IPS DF 6.9 (cell line): Measurements from ENCODE around the gene LUZP1.
A peak's percentile ranks its signal among the peaks of the same experiment; 100 is the strongest.

Experiments
- DNase-seq: peaks from one replicate; pipeline ENCODE4 v3.0.0-alpha.2; 2013; ENCODE audit warnings: low read depth, low spot score
- H3K27ac ChIP-seq: one replicate; pipeline ENCODE4 v1.5.1; 2013; ENCODE audit warnings: low read length, control low read depth
- H3K27me3 ChIP-seq: 2 replicates; pipeline ENCODE4 v1.6.1; 2013; ENCODE audit warnings: mild to moderate bottlenecking, low read length; ENCODE audit not compliant: control insufficient read depth, insufficient read depth
- H3K36me3 ChIP-seq: 2 replicates; pipeline ENCODE4 v1.6.1; 2013; ENCODE audit warnings: low read length; ENCODE audit not compliant: control insufficient read depth, insufficient read depth
- H3K4me1 ChIP-seq: 2 replicates; pipeline ENCODE4 v1.6.1; 2013; ENCODE audit warnings: low read length; ENCODE audit not compliant: control insufficient read depth, insufficient read depth
- H3K4me3 ChIP-seq: 2 replicates; pipeline ENCODE4 v1.5.1; 2013; ENCODE audit warnings: mild to moderate bottlenecking, low read length
- H3K9me3 ChIP-seq: 2 replicates; pipeline ENCODE4 v1.6.1; 2013; ENCODE audit warnings: low read length, inconsistent platforms; ENCODE audit not compliant: control insufficient read depth, insufficient read depth
- WGBS: extraction: QIAGEN DNeasy Blood & Tissue Kit; methylation state at CpG from one replicate; pipeline ENCODE4 v1.1.7; 2013; ENCODE audit warnings: mixed read lengths, missing lambda C conversion rate; ENCODE audit not compliant: insufficient read length, insufficient coverage; 5-methylcytosine and 5-hydroxymethylcytosine counted together

Gene LUZP1

DNA sequence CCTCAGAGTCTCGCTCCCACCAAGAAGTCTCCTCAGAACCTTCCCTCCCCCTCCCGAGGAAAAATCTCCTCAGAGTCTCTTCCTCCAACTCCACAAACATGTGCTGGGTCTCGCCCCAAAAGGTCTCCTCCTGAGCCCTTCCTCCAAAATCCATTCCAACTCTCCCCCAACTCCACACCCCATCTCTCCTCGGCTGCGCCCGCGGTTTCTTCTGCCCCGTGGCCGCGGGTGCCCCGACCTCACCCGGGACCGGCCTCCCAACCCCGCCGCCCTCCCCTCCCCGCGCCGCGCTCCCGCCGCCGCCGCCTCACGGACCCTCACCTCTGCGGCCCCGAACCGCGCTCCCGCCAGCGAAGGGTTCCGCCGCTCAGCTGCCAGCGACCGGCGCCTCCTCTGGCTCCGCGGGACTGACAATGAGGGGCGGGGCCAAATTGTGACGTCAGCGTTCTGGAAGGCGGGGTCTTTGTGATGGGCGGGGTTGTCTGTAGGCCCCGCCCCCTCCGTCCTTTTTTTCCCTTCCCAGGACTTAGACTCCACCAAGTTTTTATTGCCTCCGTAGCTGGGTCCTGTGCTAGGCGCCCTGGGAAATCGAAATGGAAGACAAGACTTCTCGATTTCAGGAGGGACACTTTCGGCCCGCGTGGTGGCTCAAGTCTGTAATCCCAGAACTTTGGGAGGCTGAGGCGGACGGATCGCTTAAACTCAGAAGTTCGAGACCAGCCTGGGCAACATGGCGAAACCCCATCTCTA is at the start of gene LUZP1:
LUZP1 (minus strand) TSS at position 412 of the 750 bp plus-strand sequence.
- DNase-seq: no peak
- Histone ChIP-seq H3K27ac (no peak within 1 kb of the TSS), H3K27me3 (no peaks in the 10 kb centered on the region)

GRCh38 chr1:23217421-23218115 is 48.9 kb upstream of the LUZP1 start, which contains the start of gene HTR1D:
Gene HTR1D (minus strand): TSS chr1:23217502. CDS start chr1:23194219, 23,283 bp downstream.
- Histone ChIP-seq H3K27me3 (no peaks in the 10 kb centered on the region), H3K36me3 (no peaks in the 10 kb centered on the region), H3K27ac (no peak within 1 kb of the TSS), H3K4me1 (peaks cover 4% of the 10 kb centered on the region; the same call in 1 of the 2 replicates), H3K9me3 (no peaks in the 10 kb centered on the region), H3K4me3 (peak within 1 kb of the TSS; percentile 84)
- DNase-seq: no peak
- WGBS: no CpG with 5 or more reads among the region's 45 CpGs

More for the DNA sequence above, at the start of gene LUZP1:
- no peaks in the 10 kb centered on the region for H3K36me3 ChIP-seq
- peak within 1 kb of the TSS; percentile 90 for H3K4me3 ChIP-seq
- WGBS: no CpG with 5 or more reads among the region's 56 CpGs
- H3K9me3 ChIP-seq: no peaks in the 10 kb centered on the region
- no peaks in the 10 kb centered on the region for H3K4me1 ChIP-seq

- Histone ChIP-seq H3K9me3 (no peaks in the 10 kb centered on the region), H3K4me3 (peak overlapping the region; percentile 84), H3K4me1 (peaks cover 4% of the 10 kb centered on the region; the same call in 1 of the 2 replicates), H3K27ac (no peak overlapping the region), H3K36me3 (no peaks in the 10 kb centered on the region), H3K27me3 (no peaks in the 10 kb centered on the region)
- WGBS: no CpG with 5 or more reads among the region's 78 CpGs
- DNase-seq: no peak
These were observed 48.2 kb upstream of the LUZP1 start for GRCh38 chr1:23216771-23217420.

GRCh38 chr1:23215751-23216449 is 47.2 kb upstream of the LUZP1 start:
- no peaks in the 10 kb centered on the region for H3K27me3 ChIP-seq
- no peak overlapping the region for H3K4me3 ChIP-seq

GRCh38 chr1:23215291-23215690 is 46.6 kb upstream of the LUZP1 start:
- H3K4me3 ChIP-seq: no peak overlapping the region
- no CpG with 5 or more reads among the region's 3 CpGs for WGBS
- DNase-seq: no peak

More at GRCh38 chr1:23215751-23216449, 47.2 kb upstream of the LUZP1 start:
- no CpG with 5 or more reads among the region's 3 CpGs for WGBS
- no peak for DNase-seq
- H3K4me1 ChIP-seq: peaks cover 4% of the 10 kb centered on the region; the same call in 1 of the 2 replicates
- no peaks in the 10 kb centered on the region for H3K36me3 ChIP-seq
- no peaks in the 10 kb centered on the region for H3K9me3 ChIP-seq
- no peak overlapping the region for H3K27ac ChIP-seq

DNA sequence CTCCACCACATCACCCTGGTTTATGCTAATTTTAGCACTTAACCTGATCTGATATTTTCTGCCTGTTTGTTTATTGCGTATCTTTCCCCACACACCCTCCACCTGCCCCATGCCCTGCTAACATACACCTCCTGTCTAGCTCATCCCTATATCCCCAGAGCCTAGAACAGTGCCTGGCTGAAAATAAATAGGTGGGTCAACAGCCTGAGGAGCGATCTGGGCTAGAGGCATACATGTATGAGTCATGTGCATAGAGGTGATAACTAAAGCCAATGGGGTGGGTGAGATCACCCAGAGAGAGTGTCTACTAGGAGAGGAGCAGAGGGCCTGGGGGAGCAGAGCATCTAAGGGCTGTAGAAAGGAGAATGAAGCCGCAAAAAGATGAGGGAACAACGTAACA is 46.0 kb upstream of the LUZP1 start:
- Histone ChIP-seq H3K36me3 (no peaks in the 10 kb centered on the region), H3K27ac (no peak overlapping the region), H3K27me3 (no peaks in the 10 kb centered on the region), H3K4me1 (peaks cover 4% of the 10 kb centered on the region; the same call in 1 of the 2 replicates), H3K4me3 (no peak overlapping the region), H3K9me3 (no peaks in the 10 kb centered on the region)
- WGBS: no CpG with 5 or more reads among the region's 4 CpGs
- no peak for DNase-seq

More at GRCh38 chr1:23215291-23215690, 46.6 kb upstream of the LUZP1 start:
- H3K4me1 ChIP-seq: peaks cover 4% of the 10 kb centered on the region; the same call in 1 of the 2 replicates
- no peaks in the 10 kb centered on the region for H3K9me3 ChIP-seq
- H3K27ac ChIP-seq: no peak overlapping the region
- H3K27me3 ChIP-seq: no peaks in the 10 kb centered on the region
- no peaks in the 10 kb centered on the region for H3K36me3 ChIP-seq

DNA sequence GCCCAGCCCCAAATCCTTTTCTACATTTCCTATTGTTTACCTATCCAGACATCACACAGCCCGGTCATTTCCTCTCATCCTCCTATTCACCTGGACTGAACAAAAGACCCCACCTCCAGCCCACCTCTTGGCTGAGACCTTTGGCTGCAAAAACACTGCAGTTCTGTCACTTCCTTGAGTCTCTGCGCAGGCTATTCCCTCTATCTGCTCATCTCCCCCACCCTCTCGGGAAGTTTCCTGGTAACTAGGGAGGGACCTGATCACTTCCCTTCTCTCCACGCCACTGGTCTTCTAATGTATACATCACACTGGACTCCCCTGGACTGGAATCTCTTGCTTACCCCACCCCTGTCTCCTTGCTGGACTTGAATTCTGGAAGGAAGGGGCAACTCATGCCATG is 43.3 kb upstream of the LUZP1 start:
- WGBS: no CpG with 5 or more reads among the region's 4 CpGs
- Histone ChIP-seq H3K27ac (no peak overlapping the region), H3K9me3 (no peaks in the 10 kb centered on the region), H3K4me1 (peaks cover 4% of the 10 kb centered on the region; the same call in 1 of the 2 replicates), H3K4me3 (no peak overlapping the region), H3K27me3 (no peaks in the 10 kb centered on the region), H3K36me3 (no peaks in the 10 kb centered on the region)
- DNase-seq: no peak

- DNase-seq: no peak
- Histone ChIP-seq H3K36me3 (no peaks in the 10 kb centered on the region), H3K9me3 (no peaks in the 10 kb centered on the region), H3K4me3 (no peak overlapping the region), H3K4me1 (peaks cover 2% of the 10 kb centered on the region; the same call in 1 of the 2 replicates), H3K27me3 (no peaks in the 10 kb centered on the region), H3K27ac (no peak overlapping the region)
- no CpG with 5 or more reads among the region's 2 CpGs for WGBS
These were observed 42.3 kb upstream of the LUZP1 start for GRCh38 chr1:23210963-23211362.

DNA sequence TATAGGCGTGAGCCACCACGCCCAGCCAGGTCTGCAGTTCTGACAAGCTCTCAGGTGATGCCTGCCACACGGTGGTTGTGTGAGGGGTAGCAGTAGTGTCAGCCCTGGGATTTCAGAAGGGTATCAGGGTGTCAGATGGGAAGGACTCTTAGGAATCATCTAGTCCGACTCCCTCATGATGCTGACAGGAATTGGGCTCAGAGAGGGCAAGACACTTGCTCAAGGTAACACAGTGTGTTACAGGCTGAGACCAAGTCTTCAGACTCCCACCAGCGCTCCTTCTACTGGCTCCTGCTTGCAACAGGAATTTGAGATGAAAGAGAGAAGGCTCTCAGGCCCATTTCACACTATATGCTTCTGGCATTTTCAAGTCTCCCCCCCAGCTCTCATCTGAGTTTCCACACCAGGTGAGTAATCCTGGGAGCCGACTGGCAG is 41.7 kb upstream of the LUZP1 start:
- H3K27ac ChIP-seq: no peak overlapping the region
- H3K36me3 ChIP-seq: no peaks in the 10 kb centered on the region
- no peak overlapping the region for H3K4me3 ChIP-seq
- no peaks in the 10 kb centered on the region for H3K9me3 ChIP-seq
- H3K4me1 ChIP-seq: no peaks in the 10 kb centered on the region
- H3K27me3 ChIP-seq: no peaks in the 10 kb centered on the region
- no peak for DNase-seq
- WGBS: no CpG with 5 or more reads among the region's 6 CpGs

DNA sequence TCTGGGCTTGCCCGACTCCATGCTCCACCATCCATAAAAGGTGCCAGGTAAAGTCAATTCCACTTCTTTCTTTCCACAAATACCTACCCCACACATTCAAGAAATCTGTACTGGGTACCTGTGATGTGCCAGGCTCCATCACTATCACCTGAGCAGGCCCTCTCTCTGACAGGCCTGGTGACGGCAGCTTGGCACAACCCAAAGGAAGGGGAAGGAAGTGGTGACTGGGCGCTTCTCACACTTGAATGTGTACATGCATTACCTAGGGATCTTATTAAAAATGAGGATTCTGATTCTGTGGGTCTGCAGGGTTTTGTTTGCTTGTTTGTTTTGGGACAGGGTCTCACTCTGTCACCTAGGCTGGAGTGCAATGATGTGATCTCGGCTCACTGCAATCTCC is 41.1 kb upstream of the LUZP1 start:
- Histone ChIP-seq H3K4me3 (no peak overlapping the region), H3K4me1 (no peaks in the 10 kb centered on the region), H3K36me3 (no peaks in the 10 kb centered on the region), H3K27ac (no peak overlapping the region), H3K9me3 (no peaks in the 10 kb centered on the region), H3K27me3 (no peaks in the 10 kb centered on the region)
- no peak for DNase-seq
- no CpG with 5 or more reads among the region's 4 CpGs for WGBS
